ENCODE measurements around the gene HSP90AA1. TPM values are rescaled to one million over a fixed set of nuclear protein-coding genes. Genes with fewer than 3 reads are reported as not detected.

The HSP90AA1 gene
- total RNA-seq, 1 donor, result 368 TPM

GRCh38 chr14:102049258-102050025 lies 37.4 kb downstream of the HSP90AA1 start:
- TF ChIP-seq CTCF (IDR thresholded peaks at IDR 0.05; ENCODE audit: insufficient read depth, low read length), result no peak
- H3K4me3 ChIP-seq (ENCODE audit: low read depth, low read length), result no peak overlapping the region
- DNase-seq (ENCODE audit: low read depth), result no peak

GRCh38 chr14:102047808-102048540 lies 38.9 kb downstream of the HSP90AA1 start:
- no peak overlapping the region for H3K4me3 ChIP-seq (ENCODE audit: low read depth, low read length)
- TF ChIP-seq CTCF (IDR thresholded peaks at IDR 0.05; ENCODE audit: insufficient read depth, low read length), result no peak

GRCh38 chr14:102046337-102047278 lies 40.2 kb downstream of the HSP90AA1 start:
- DNase-seq (ENCODE audit: low read depth), result peak; percentile 74
- TF ChIP-seq CTCF (IDR thresholded peaks at IDR 0.05; ENCODE audit: insufficient read depth, low read length), result peak; percentile 32
- no peak overlapping the region for H3K4me3 ChIP-seq (ENCODE audit: low read depth, low read length)

More at GRCh38 chr14:102047808-102048540, 38.9 kb downstream of the HSP90AA1 start:
- DNase-seq (ENCODE audit: low read depth), result no peak

- H3K4me3 ChIP-seq (ENCODE audit: low read depth, low read length), result no peak overlapping the region
- no peak for DNase-seq (ENCODE audit: low read depth)
- no peak for TF ChIP-seq CTCF (IDR thresholded peaks at IDR 0.05; ENCODE audit: insufficient read depth, low read length)
Measured at GRCh38 chr14:102044566-102044965, 42.3 kb downstream of the HSP90AA1 start.

GRCh38 chr14:102043251-102044025 lies 43.4 kb downstream of the HSP90AA1 start:
- TF ChIP-seq CTCF (IDR thresholded peaks at IDR 0.05; ENCODE audit: insufficient read depth, low read length), result no peak
- H3K4me3 ChIP-seq (ENCODE audit: low read depth, low read length), result no peak overlapping the region
- DNase-seq (ENCODE audit: low read depth), result no peak

- H3K4me3 ChIP-seq (ENCODE audit: low read depth, low read length), result no peak overlapping the region
- TF ChIP-seq CTCF (IDR thresholded peaks at IDR 0.05; ENCODE audit: insufficient read depth, low read length), result no peak
Measured at GRCh38 chr14:102042699-102043098, 44.1 kb downstream of the HSP90AA1 start.

More at GRCh38 chr14:102042699-102043098, 44.1 kb downstream of the HSP90AA1 start:
- no peak for DNase-seq (ENCODE audit: low read depth)
